Myocyte (in vitro differentiated cells): Measurements from ENCODE around the gene GADD45A. TPM values are rescaled to one million over a fixed set of nuclear protein-coding genes. Genes with fewer than 3 reads are reported as not detected.

Experiments used
- total RNA-seq: library from RNA; depleted of rRNA; stranded (reverse); fragments of >200 nt; gene quantifications from 2 replicates; pipeline ENCODE4 v1.2.3, GENCODE V29; 2014

GADD45A gene
- total RNA-seq, 1 donor from 2014 or later: 85.0 TPM

Other genes with a start within 250 kb of the GADD45A start
- 60.5 and 62.6 TPM in 2 replicates for gene GNG12, start 148.3 kb downstream of the GADD45A start, total RNA-seq